HCEC 1CT (cell line): ENCODE data around the gene CACNA2D4.

Experiments
- DNase-seq: peaks from one replicate; pipeline ENCODE4 v3.0.0-alpha.2; 2017

CACNA2D4 gene

DNA sequence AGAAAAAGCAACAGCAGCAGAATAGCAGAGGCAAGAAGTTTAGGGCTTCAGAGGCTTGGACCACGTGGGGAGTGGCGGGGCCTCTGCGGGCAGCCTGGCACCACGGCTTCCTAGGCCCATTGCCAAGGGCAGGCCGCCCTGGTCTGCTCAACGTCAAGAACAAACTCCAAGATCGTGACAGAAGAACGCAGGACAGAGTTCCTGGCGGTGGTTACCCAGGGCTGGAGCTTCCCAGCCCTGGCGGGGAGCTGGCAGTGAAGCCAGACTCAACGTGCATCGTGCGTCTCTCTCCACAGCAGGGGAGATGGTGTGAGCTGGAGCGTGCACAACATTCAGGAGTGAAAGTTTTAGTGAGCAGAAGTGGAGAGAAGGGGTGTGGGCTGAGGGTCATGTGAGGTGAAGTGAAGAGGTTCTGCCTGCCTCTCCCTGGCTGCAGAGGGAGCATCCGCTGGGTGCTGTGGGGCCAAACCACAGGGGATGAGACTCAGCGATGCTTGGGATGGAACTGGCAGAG is 13.9 kb upstream of the CACNA2D4 start:
- no peak for DNase-seq

DNA sequence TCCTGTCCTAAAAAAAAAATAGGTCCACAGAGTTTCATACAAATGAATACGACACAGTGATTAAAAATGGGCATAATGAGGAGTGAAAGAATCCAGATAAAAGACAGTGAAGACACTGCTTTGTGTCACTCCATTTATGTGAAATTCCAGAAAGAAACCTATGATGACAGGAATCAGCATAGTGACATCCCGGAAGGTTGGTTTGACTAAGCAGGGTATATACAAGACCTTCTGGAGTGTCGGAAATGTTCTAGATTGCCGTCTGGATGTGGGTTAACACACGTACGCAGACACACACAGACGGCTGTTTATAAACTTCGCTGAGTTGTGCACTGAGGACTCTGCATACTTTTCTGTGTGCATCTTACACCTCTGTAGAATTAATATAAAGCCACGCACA is 13.2 kb upstream of the CACNA2D4 start:
- DNase-seq, result no peak

DNA sequence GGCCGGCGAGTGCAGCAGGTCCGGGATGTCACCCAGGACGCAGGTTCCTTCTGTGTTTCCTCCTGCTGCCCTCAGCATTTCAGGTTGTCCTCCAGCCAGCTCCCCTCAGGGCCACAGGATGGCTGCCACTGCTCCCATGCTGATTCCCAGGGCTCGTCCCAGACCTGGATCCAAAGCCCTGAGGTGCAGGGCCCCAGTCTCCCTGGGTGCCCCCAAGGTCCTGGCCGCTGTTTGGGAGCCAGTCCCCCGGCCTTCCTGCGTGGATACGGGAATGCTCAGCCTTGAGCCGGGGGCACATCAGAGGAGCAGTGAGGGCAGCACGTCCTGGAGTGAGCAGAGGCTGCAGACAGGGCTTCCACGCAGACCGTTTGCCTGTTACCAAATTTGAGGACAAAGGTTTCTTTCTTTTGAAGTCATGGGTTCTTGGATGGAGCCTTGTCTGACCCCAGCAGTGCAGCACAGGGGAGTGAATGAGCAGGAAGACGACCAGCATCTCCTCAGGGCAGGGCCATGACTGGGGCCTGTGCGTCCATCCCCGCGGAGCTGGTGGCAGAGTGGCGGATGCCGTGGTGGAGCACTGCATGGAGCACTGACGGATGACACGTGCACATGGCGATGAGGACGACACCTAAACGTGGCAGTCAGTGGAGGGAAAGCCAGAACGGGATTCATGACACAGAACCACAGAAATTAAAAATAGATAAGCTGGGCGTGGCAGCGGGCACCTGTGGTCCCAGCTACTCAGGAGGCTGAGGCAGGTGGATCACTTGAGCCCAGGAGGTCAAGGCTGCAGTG is 12.5 kb upstream of the CACNA2D4 start:
- no peak for DNase-seq

DNA sequence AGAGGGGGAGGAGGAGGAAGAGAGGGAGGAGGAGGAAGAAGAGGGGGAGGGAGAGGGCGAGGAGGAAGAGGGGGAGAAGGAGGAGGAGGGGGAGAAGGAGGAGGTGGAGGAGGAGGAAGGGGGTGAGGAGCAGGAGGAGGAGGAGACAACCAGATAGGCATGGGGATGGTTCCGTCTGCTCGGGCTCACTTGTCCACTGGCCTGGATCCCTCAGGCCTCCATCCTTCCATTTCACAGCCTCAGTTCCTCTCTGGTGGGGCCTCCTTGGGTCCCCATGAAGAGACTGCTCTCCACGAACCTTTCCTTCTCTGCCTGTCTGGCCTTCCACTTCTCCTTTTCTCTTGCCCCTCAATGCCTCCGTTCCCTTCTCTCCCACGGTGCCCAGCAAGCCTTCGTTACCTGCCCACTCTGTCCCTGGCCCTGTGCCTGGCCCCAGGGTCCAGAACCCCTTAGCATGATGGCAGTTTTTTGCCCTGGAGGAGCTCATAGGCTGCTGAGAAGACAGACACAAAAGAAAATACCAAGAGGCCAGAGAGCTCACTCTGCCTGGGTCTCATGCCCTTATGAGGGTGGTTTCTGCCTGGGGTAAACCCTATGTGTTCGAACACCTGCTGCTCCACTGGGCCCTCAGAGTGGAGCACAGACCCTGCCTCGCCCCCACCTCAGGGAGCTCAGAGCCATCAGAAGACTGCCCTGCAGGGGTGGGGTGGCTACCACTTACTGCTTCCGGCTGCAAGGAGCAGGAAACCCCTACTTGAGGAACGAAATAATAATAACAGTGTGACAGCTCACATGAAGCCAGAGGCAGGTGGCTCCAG is 11.7 kb upstream of the CACNA2D4 start:
- no peak for DNase-seq

DNA sequence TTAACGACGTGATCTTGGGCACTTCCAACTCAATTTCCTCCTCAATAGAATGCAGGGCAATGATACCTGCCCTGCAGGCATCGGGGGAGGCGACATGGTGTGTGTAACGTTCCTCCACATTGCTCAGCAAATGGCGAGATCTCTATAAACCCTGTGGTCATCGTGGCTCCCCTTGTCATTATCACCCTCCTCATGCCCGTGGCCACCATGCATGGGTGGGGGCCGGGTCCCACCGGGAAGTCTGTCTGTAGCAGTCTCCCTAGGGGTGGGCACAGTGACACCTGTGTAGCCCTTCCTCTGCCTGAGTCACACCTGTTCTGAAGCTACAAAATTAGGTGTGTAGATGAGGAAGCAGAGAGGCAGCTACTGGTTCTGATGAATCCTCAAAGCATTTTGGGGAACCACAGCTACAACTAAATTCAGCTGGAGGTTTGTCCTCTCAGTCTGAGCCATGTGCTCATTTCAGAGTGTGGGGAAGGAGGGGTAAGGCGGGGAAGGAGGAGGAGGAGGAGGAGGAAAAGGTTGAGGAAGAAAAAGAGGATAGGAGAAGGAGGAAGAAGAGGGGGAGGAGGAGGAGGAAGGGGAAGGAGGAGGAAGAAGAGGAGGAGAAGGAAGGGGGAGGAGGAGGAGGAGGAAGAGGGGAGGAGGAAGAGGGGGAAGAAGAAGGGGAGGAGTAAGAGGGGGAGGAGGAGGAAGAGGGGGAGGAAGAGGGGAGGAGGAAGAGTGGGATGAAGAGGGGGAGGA is 11.0 kb upstream of the CACNA2D4 start:
- no peak for DNase-seq

DNA sequence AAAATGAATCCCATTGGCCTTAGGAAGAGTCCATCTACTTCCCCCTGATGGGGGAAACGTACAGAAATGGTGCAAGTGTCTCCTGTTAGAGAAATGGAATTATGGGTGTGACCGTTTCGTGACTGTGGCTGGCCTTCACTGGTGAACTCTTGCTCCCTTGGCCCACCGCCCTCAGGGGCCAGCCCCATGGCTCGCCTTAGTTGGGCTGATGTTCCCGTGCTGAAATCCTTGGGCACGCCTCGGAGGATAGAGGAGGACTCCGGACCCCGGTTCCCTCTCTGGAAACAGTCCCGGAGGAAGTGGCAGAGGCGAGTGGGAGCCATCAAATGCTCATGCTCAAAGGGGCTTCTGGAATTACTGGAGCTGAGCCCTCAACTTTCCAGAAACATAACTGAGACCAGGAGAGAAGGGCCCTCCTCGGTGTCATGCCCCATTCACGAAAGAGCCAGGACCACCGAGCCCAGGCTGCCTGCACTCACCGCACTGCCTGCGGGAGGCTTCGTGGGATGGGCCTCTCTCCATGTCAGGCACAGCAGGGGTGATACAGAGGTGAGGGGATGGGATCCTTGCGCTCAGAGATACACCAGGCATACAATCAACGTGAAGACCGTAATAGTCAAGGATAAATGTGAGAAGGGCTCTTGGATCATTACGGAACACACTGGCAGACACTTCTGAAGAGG is 10.1 kb upstream of the CACNA2D4 start:
- DNase-seq, result no peak

DNA sequence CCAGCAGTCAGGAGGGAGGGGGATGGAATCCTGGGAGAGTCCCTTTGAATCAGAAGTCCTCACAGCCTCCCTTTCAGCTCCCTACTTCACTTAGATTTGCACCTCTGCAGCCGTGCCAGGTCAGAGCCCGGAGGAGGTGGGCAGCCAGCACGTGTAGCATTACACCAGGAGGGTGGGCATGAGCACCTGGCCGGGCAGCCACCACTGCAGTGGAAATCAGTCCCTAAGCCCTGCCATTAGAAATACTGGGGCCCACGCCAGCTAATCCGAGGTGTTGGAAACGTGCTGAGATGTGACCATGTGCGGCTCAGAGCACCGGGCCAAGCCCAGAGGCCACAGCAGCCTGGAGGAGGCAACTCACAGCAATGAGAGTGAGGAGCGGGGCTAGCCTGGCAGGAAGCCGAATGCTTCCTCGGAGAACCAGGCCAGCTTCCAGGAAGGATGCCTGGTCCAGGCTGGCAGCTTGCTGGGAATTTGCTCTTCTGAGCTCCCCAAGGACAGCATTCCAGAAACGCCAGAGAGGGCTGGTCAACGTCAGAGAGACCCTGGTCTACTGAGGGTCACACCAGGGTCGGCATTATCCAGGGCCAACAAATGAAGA is 9.4 kb upstream of the CACNA2D4 start:
- DNase-seq, result no peak

DNA sequence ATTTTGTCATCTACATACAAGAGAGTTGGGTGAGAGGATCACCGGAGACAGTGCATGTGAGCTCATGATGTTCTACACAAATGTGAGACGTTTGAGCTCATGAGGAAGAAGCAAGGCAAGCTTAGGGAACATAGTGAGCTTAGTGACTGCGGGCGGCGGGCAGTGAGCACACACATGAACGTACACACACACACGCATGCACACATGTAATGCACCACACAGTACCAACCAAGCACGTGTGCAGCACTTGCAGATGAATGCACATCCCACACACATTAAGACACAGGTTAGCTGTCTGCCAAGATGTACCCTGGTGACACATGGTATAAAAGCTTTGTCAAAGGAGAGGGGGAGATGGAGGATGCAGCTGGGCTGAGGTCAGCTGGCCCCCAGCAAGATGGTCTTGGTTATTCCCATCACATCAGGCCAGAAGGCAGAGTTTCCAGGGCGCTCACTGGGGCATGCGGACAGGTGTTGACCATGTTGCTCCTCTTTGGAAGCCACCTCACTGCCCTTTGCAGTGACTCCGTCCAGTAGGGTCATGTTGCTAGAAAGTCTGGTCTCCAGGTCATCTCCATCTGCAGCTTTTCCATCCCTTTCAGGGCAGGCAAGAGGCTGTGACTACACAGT is 8.7 kb upstream of the CACNA2D4 start:
- no peak for DNase-seq

DNA sequence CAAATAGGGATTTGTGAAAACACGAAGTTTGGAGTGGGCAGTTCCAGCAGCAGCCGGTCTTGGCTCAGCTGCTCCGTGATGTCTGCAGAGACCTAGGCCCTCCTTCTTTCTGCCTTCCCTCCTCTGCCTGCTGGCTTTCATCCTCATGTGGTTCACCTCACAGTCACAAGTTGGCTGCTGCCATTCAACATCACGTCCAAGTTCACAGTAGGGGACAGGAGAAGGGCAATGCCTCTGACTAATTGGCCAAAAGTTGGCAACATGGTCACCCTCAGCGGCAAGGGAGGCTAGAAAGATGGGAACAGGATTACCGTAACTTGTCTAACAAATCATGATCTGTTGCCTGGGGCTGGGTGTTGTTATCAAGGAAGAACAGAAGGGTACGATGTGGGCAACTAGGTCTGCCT is 7.8 kb upstream of the CACNA2D4 start:
- no peak for DNase-seq

DNA sequence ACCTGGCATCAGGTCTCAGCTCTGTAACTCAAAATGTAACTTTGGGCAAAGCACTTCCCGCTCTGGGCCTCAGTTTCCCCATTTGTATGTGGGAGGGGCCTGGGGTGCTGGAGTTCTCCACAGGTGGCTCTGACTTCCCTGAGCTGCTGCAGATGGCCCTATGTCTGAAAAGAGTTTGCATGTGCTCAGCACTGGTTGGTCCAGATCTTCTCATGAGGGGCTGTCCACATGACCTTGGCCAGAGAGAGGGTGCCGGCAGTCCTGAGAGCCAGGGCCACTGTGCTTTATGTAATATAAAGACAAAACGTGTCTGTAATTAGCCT is 7.2 kb upstream of the CACNA2D4 start:
- no peak for DNase-seq

DNA sequence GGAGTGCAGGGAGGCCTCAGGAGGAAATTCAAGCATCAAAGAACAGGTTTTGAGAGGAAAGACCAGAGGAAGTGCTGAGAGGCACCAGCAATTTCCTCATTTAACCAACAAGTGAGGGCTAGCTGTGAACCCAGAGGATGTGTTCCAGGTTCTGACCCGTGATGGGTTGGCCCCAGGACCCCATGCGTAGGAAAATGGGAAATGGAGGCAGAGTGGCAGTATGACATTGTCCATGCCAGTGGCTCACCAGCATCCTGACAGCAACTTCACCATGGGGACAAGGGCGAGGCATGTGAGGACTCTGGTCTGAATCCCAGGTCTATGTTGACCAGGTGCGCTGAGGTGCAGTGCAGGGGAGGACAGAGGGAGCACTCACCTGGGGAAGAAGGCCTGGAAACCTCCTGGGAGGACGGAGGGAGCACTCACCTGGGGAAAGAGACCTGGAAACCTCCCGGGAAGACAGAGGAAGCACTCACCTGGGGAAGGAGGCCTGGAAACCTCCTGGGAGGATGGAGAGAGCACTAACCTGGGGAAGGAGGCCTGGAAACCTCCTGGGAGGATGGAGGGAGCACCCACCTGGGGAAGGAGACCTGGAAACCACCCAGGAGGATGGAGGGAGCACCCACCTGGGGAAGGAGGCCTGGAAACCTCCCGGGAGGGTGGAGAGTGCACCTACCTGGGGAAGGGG is 6.7 kb upstream of the CACNA2D4 start:
- no peak for DNase-seq

DNA sequence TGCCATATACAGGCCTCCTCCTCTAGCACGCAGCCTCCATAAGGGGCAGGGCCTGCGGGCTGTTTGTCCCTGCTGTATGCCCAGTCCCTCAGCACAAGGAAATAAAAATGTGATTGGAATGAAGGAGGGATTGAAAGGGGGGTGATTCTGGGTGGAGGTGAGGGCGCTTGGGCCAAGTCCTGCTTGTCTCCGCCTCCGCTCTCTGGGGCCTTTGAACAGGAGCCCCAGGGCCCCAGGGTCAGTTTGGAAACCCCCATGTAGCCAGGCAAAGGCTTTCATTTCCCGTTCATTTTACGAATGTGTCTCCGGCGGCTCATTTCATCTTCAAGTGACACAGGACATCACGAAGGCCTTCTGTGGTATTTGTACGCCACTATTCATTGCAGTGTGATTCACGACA is 4.5 kb upstream of the CACNA2D4 start:
- DNase-seq, result no peak

DNA sequence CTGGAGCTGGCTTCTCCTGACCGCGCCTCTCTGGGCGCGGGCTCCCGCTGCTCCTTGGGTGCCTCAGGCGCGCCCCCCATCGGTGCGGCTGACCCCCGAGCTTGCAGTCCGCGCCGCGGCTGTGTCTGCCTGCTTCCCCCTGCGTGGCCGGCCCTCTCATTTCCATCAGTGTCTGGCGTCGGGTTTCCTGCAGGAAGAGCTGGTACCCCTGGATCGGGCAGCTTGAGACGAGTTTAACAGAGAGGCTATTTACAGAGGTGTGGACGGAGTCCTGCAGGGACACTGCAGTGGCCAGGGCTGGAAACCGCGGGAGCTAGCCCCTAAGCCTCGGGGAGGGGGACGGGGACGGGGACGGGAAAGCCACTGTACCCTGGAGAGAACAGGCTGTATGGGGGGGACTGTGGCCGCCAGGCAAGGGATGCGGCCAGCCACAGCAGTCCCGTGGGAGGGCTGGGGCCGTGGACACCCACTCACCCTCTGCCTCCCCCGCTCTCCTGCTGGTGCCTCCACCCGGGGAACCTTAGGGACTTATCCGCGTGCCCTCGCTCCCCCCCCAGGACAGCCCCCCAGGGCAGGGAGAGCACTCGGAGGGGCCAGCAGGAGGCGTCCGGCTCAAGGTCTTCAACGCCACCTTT is 3.7 kb upstream of the CACNA2D4 start:
- no peak for DNase-seq

DNA sequence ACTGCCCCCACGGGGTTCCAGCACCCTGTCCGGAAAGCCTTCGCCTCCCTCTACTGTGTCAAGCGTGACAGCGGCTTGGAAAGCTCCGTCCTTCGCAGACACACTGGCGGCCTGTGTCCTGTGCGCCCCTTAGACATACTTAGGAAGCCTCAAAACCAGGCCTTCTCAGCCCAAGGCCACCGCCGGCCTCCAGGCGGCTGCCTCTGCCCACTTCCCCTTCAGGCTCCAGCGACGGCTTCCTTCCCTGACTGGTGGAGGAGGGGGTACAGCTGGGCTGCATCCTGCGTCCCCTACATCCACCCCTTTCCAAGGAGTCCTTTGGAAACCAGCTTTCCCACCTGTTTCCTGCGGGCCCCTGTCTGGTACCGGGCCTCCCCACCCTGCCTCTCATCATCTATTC is 2.5 kb upstream of the CACNA2D4 start:
- DNase-seq, result no peak

DNA sequence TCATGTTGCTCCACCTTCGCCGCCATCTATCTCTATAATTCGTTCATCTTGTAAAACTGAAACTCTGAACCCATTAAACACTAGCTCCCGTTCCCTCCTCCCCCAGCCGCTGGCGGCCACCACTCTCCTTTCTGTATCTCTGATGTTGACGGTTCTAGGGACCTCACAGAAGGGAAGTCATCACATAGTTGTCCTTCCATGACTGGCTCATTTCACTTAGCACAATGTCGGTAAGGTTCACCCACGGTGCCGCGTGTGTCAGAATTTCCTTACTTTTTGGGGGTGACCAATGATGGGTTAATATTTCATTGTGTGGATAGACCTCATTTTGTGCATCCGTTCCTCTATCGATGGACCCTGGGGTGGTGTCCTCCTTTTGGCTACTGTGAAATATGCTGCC is 2.0 kb upstream of the CACNA2D4 start:
- no peak for DNase-seq

DNA sequence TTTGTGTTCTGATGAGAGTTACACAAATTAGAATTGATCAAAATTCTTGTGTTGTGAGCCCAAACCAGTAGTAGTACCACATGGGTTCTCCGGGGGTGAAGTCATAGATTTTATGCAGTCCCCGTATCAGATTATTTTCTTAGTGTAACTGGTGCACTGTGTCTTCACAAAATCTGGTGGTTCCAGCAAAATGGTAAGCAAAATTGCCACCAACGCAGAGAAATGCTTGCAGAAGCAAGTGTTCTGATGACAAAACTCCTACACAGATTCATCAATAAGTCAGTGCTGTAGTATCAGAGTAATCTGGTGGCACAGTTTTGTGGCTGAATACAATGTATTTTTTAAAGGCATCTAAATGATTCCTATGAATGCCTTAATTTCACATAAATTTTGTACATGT is 1.3 kb upstream of the CACNA2D4 start:
- no peak for DNase-seq

DNA sequence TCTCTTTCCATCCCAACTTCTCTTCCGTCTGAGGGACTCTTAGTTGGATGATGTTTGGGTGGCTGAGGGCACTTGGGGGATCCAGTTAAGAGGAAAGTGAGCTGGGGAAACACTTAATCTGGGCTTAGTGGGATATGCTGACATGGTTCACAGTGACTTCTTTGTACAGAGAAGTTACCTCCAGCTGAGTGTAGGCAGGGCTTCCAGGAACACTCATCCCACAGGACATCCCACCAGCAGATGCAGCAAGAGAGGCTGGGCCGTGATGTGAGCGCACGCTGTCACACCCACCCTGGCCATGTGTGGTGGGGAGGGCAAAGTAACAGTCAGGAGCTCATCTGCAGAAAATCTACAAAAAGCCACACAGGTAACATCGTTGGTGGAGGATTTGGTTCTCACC is 832 bp upstream of the CACNA2D4 start:
- no peak for DNase-seq

DNA sequence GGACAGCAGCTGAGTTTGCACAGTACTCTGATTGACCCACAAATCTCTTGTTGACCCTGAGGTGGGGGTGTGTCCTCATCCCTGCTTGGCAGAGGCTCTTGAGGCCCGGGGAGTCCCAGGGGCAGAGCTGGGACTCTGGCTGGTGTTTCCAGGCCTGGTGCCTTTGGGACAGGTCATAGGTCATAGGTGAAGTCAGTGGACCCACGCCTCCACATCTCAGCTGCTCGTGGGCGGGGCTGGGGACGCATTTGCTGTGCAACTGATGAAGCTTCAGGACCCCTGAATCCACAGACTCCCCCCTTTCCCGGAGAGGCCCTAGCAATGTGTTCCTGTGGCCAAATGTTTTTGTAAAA is 408 bp upstream of the CACNA2D4 start:
- DNase-seq, result no peak

DNA sequence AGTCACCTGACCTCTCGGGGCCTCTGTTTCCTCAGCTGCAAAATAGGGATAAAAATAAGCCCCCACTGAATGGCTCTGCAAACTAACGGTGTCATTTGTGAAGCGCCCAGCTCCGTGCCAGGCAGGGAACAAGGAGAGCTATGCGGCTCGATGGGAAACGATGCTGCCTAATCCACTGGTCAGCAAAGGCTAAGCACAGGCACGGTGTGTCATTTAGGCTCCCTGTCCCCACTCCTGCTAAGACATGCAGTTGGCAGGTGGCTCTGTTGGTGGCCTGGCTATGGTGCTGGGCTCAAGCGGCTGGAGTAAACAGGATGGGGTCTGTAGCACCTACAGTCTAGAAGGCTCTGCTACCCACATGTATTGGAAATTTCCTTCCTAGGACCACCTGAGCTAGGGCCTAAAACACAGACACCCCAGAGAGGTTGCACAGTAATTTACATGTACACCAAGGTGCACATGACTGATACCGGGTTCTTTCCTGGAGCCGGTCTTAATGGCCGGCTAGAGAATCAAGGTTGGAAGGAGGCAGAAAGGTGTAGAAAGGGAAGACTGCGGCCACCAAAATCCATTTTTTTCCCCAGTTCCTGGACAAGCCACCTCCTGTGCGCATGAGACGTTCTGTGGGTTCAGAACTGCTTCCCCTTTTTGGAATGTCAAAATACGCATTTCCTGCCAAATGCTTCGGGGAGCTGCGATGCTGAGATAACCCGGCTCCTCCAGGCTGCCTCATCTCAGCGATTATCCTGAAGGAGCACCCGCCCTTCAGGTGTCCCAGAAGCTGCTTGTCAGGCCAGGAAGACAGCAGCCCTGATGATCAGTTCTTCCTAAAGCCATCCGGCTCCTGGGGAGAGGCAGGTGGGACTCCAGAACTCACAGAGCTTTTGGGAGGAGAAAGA is 1.0 kb downstream of the CACNA2D4 start:
- no peak for DNase-seq
